Adrenal gland (tissue), 12 donors: ENCODE measurements around the gene UNC79. TPM values are rescaled to one million over a fixed set of nuclear protein-coding genes. Genes with fewer than 3 reads are reported as not detected.

Source experiments
- DNase-seq, 7 donors: peaks; one replicate each; pipeline ENCODE4 v3.0.0-alpha.2; 2019 to 2020
- H3K27ac ChIP-seq, 5 donors: fragments of 200-600 bp; sonication (generic) in 4 of 5; 1 replicate in 3 of 5; 2 replicates in 2 of 5; pipeline versions ENCODE4 v1.5.1 to v1.8.0; 2016 to 2020; ENCODE audit warnings: mild to moderate bottlenecking in 1 of 5
- H3K27me3 ChIP-seq: fragments of 200-600 bp; 2 replicates; pipeline ENCODE4 v1.8.0; 2021
- H3K36me3 ChIP-seq, 2 donors: fragments of 200-600 bp; replicated peaks in 1 of 2; 1 replicate in 1 of 2; 2 replicates in 1 of 2; pipeline versions ENCODE4 v1.5.1 to v1.8.0; 2018 to 2022
- H3K4me1 ChIP-seq, 2 donors: fragments of 200-600 bp; replicated peaks in 1 of 2; 1 replicate in 1 of 2; 2 replicates in 1 of 2; pipeline versions ENCODE4 v1.5.1 to v1.8.0; 2018 to 2021
- H3K4me3 ChIP-seq, 4 donors: fragments of 200-600 bp; sonication (generic) in 3 of 4; one replicate each; pipeline ENCODE4 v1.5.1; 2016 to 2018
- H3K9me3 ChIP-seq, 3 donors: fragments of 200-600 bp; sonication (generic) in 1 of 3; replicated peaks in 1 of 3; 1 replicate in 2 of 3; 2 replicates in 1 of 3; pipeline versions ENCODE4 v1.5.1 to v1.8.0; 2016 to 2021
- CTCF ChIP-seq, 6 experiments: fragments of 450-650 bp in 4 of 6; fragments of 200-600 bp in 2 of 6; sonication (generic) in 1 of 6; IDR thresholded peaks; 1 replicate in 5 of 6; 2 replicates in 1 of 6; pipeline versions ENCODE4 v1.5.1 to v1.8.0; 2016 to 2021; ENCODE audit warnings: antibody characterized with exemption in 6 of 6, mild to moderate bottlenecking in 2 of 6, moderate library complexity in 1 of 6
- POLR2A ChIP-seq, 2 donors: fragments of 450-650 bp; IDR thresholded peaks; one replicate each; pipeline ENCODE4 v1.6.1; 2017; ENCODE audit warnings: antibody characterized with exemption in 2 of 2, mild to moderate bottlenecking in 2 of 2, moderate library complexity in 1 of 2
- WGBS, 4 donors: extraction: QIAGEN DNeasy Blood & Tissue Kit in 2 of 4; methylation state at CpG; one replicate each; pipeline versions ENCODE4 v1.1.5 to v1.1.7; 2013 to 2017; 5-methylcytosine and 5-hydroxymethylcytosine counted together
- intact Hi-C, 2 donors: fragments of 100-400 bp; cut with DNase I; formaldehyde crosslinking; loops; one replicate each; pipeline versions ENCODE4 v1.14.1 to v1.15.0; 2022 to 2023
- polyA plus RNA-seq, 3 donors: library from polyadenylated mRNA; stranded (reverse); fragments of 200-250 nt in 2 of 3; fragments of 350-450 nt in 1 of 3; fragmentation: Illumina TruSeq in 1 of 3; extraction: RNeasy Lipid Tissue Mini Kit (QIAGEN cat#74804) in 1 of 3; gene quantifications; one replicate each; pipeline ENCODE4 v1.2.3, GENCODE V29; 2013 to 2014
- total RNA-seq, 9 donors: library from RNA; depleted of rRNA in 4 of 9; stranded (reverse); fragments of >200 nt in 4 of 9; fragments of 120-200 nt in 1 of 9; fragmentation: NEBNext Ultra II Directional in 1 of 9; extraction: Animal tissue kit (Norgen Biotek cat#: 25700) in 1 of 9; gene quantifications; one replicate each; pipeline versions ENCODE4 v1.1.0 to v1.2.4, GENCODE V29; 2013 to 2023
- donor health status: healthy with polysubstance abuse.
- donor health status: Bipolar disorder and iron deficiency.
- donor health status: DM: yes; HTN: yes; CAD: no.
- donor health status: DM: no; HTN: no; CAD: no.
- donor health status: DM: no; HTN: no; CAD: no.
- donor health status: DM: yes; HTN: yes; CAD: no.

Gene UNC79
- total and polyA plus RNA-seq, 12 donors = 0.09 to 4.3 (median 1.1) TPM

DNA sequence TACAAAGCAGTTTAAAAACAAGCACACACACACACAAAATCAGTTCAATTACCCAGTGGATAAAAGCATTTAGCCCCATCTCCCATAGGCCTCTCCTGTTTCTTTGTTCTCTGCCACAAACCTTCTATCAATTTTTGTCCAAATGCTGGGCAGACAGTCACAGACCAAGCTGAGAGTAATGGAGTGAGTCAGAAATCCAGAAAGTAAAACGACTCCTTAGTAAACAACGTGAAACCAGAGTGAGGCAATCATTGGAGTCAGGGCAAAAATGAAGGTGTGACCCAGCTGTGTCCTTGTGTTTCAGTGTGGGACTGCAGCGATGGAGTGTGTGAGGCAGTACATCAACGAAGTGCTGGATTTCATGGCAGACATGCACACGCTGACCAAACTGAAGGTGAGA lies 255.5 kb downstream of the UNC79 start:
- TF ChIP-seq POLR2A (IDR thresholded peaks at IDR 0.05) (no peak), CTCF (IDR thresholded peaks at IDR 0.05) (no peak)
- no peak overlapping the region for H3K27ac ChIP-seq
- intact Hi-C loops = no loop called here
- no peaks in the 10 kb centered on the region for H3K9me3 ChIP-seq
- H3K36me3 ChIP-seq = no peaks in the 10 kb centered on the region
- 67 to 81% (median 73%) methylated on average over 5 of the region's 5 CpGs for WGBS, 4 donors
- no peaks in the 10 kb centered on the region for H3K4me1 ChIP-seq
- no peak for DNase-seq
- no peak overlapping the region for H3K4me3 ChIP-seq
- no peaks in the 10 kb centered on the region for H3K27me3 ChIP-seq

DNA sequence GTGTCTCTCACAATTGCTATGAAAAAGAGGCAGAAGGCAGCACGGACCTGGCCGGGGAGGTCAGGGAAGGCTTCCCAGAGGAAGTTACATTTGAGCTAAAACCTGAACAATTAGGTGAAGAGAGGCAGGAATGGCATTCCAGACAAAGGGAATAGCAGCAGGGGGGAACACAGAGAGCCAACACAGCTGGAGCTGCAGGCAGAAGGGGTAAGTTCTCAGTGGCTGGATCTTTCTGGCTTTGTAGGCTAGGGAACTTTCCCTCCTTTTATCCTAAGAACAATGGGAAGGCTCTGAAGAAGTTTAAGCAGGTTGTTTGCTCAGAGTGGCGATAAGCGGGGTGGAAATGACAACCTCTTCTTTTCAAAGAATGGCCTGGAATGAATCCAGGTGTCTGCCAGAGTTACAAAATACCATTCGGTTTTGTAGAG lies 257.5 kb downstream of the UNC79 start:
- no peak for DNase-seq
- TF ChIP-seq CTCF (IDR thresholded peaks at IDR 0.05) = no peak
- no peak for TF ChIP-seq POLR2A (IDR thresholded peaks at IDR 0.05)
- intact Hi-C loops = no loop called here
- Histone ChIP-seq H3K4me1 (no peaks in the 10 kb centered on the region), H3K4me3 (no peak overlapping the region), H3K36me3 (no peaks in the 10 kb centered on the region), H3K9me3 (no peaks in the 10 kb centered on the region), H3K27me3 (no peaks in the 10 kb centered on the region), H3K27ac (no peak overlapping the region)
- WGBS, 4 donors = 51 to 66% (median 64%) methylated on average over 5 of the region's 5 CpGs

DNA sequence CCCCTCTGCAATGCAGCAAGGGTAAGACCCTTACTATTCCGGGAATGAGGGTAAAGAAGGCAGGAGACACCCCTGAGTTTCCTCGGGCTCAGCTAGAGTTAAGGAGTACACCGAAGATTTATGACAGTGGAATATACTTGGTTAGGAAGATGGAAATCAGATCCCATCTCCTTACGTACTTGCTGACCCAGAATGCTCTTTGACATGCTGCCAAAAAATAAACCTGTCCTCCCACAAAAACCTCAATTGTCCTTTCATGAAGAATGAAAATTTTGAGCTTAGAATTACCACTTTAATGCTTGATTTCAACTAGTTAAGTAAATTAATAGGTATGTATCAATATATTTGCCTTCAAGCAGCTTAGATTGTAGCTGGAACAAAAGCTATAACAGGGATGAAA lies 258.1 kb downstream of the UNC79 start:
- intact Hi-C loops = no loop called here
- no peak for TF ChIP-seq CTCF (IDR thresholded peaks at IDR 0.05)
- TF ChIP-seq POLR2A (IDR thresholded peaks at IDR 0.05) = no peak
- Histone ChIP-seq H3K9me3 (no peaks in the 10 kb centered on the region), H3K27ac (no peak overlapping the region), H3K4me3 (no peak overlapping the region), H3K27me3 (no peaks in the 10 kb centered on the region), H3K4me1 (no peaks in the 10 kb centered on the region), H3K36me3 (no peaks in the 10 kb centered on the region)
- 62 to 80% (median 70%) methylated on average over 4 of the region's 4 CpGs for WGBS, 4 donors
- no peak for DNase-seq

DNA sequence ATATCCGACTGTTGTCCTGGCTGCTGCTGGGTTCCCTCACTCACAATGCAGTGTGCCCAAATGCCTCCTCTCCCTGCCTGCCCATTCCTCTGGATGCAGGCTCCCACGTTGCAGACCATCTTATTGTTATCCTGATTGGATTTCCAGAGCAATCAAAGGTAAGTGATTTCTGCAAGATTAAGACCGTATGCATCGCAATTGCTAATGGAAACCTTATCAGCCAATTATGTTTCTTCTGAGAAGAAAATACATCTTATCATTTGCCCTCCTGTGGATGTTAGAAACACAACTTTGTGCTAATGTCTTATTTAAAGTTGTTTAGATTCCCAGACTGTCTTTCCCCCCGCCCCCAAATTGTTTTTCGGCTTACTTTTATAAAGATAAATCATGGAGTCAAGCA lies 259.4 kb downstream of the UNC79 start:
- no peak for DNase-seq
- Histone ChIP-seq H3K36me3 (no peaks in the 10 kb centered on the region), H3K4me1 (no peaks in the 10 kb centered on the region), H3K9me3 (no peaks in the 10 kb centered on the region), H3K4me3 (no peak overlapping the region), H3K27me3 (no peaks in the 10 kb centered on the region), H3K27ac (no peak overlapping the region)
- WGBS, 4 donors = 75 to 83% (median 81%) methylated on average over 6 of the region's 6 CpGs
- intact Hi-C loops = no loop called here
- no peak for TF ChIP-seq POLR2A (IDR thresholded peaks at IDR 0.05)
- TF ChIP-seq CTCF (IDR thresholded peaks at IDR 0.05) = no peak
